IPS-18c (cell line): ENCODE measurements around the gene SLC39A9.
"Not testable (repeated sequence)": the region's sequence is repeated elsewhere in the genome, so short reads cannot be mapped to it uniquely, and the experiment has no call there.

ENCODE experiments used
- H3K4me3 ChIP-seq: 2 replicates; pipeline ENCODE4 v1.7.0; 2013; ENCODE audit warnings: low read depth, mild to moderate bottlenecking, low read length, moderate library complexity; ENCODE audit not compliant: insufficient read depth
- H3K9me3 ChIP-seq: one replicate; pipeline ENCODE4 v1.6.1; 2013; ENCODE audit warnings: mild to moderate bottlenecking, low read length, moderate library complexity; ENCODE audit not compliant: control insufficient read depth, insufficient read depth

The SLC39A9 gene

DNA sequence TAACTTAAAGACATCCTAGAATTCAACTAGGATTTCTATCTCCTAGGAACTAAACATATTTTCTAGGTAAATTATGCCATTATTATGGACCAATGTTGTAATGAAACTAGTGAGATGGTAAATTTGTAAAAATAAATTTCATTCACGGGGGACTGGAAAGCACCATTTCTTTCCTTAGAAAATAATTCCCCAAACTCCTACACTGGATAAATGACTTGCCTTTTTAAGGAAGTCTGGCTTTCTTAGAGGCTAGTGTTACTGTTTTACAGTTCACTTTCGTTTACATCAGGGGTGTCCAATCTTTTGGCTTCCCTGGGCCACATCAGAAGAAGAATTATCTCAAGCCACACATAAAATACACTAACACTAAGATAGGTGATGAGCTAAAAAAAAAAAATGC is 3.3 kb downstream of the SLC39A9 start:
- Histone ChIP-seq H3K4me3 (no peak overlapping the region), H3K9me3 (no peaks in the 10 kb centered on the region)

DNA sequence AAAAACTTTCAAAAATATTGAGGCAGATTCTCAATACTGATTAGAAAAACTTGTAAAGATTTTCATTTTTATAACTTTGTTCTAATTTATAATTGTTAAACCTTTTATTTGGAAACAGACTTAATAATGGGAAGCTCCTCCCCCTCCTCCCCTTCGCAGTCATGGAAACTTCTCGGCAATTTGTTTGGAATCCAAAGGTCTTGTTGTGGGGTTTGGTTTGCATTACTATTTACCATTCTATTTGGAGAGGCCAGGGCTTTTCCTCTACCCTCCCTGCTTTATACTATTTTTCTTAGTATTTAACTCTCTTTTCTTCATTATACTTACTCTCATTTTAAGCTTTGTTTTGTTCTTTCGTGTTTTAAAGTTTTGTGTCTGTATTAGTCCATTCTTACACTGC is 6.0 kb downstream of the SLC39A9 start:
- Histone ChIP-seq H3K9me3 (no peaks in the 10 kb centered on the region), H3K4me3 (no peak overlapping the region)

DNA sequence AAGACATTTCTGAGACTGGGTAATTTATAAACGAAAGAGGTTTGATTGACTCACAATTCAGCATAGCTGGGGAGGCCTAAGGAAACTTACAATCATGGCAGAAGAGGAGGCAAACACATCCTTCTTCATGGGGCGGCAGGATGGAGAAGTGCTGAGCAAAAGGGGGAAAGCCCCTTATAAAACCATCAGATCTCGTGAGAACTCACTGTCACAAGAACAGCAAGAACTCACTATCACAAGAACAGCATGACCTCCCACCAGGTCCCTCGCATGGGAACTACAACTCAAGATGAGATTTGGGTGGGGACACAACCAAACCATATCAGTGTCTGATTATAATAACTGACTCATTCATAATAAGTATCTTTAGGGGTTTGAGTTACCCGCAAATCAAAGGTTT is 6.4 kb downstream of the SLC39A9 start:
- Histone ChIP-seq H3K4me3 (no peak overlapping the region), H3K9me3 (no peaks in the 10 kb centered on the region)

DNA sequence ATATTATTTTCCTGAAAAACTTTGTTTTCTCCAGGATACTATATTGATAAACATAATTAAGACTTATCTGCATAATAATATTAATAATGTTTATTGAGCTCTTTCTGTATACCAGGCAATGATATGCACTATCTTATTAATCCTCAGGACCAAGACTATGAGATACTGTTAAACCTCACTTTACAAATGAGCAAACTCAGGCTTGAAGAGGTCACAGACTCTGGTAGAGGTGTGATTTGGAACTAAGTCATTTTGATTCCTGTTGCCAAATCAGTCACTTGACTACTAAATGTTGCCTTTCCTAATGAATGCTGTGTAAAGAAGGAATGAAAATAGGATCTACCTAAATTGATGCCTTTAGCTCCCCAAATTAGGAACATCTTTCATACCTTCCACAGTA is 7.3 kb downstream of the SLC39A9 start:
- Histone ChIP-seq H3K9me3 (no peaks in the 10 kb centered on the region), H3K4me3 (no peak overlapping the region)

DNA sequence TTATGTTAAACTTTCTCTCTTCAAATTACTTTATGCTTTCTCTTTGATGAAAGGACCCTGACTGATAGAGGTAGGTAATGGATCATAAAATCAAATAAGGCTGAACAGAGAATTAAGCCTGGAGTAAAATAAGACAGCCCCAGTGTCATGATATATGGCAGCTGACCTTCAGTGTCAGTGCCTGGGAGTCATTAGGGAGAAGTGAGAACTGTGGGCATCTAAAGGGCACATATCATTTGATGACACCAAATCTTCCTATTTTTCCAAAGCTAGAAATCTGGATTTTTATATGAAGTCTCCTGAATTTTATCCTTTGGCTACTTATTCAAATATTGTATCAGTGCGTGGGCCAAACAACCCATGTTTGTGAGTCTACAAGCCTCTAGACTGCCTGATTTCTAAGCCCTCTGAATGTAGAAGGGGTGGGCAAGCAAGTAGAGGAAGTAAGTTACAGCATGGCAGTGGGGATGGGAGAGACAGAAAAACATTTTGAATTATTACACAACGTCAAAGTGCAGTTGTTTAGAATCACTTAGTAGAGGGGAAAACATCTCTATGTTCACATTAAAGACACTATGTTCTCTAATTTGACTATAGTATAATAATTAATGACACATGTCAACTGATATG is 10.0 kb downstream of the SLC39A9 start:
- no peak overlapping the region for H3K4me3 ChIP-seq
- H3K9me3 ChIP-seq: no peaks in the 10 kb centered on the region

DNA sequence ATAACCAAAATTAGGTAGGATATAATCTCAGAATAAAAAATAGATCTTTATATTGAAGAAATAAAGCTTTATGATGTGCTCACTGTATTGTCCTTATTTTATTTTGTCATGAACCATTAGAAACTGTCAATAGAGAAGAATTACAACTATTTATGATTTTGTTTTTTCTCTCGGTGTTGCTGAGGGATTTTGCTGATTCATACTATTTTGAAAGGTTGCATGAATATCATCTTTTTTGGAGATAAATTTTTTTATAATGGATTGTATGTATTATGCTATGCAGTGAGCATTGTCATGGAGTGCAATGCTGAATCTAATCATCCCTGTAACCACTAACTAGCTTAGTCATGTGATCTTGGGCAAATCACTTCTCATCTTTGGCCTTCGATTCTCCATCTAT is 15.0 kb downstream of the SLC39A9 start:
- Histone ChIP-seq H3K9me3 (no peaks in the 10 kb centered on the region), H3K4me3 (no peak overlapping the region)

DNA sequence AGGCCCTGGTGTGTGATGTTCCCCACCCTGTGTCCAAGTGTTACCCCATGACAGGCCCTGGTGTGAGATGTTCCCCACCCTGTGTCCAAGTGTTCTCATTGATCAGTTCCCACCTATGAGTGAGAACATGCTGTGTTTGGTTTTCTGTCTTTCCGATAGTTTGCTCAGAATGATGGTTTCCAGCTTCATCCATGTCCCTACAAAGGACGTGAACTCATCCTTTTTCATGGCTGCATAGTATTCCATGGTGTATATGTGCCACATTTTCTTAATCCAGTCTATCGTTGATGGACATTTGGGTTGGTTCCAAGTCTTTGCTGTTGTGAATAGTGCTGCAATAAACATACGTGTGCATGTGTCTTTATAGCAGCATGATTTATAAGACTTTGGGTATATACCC is 17.6 kb downstream of the SLC39A9 start:
- H3K9me3 ChIP-seq, H3K4me3 ChIP-seq: not testable (repeated sequence)

DNA sequence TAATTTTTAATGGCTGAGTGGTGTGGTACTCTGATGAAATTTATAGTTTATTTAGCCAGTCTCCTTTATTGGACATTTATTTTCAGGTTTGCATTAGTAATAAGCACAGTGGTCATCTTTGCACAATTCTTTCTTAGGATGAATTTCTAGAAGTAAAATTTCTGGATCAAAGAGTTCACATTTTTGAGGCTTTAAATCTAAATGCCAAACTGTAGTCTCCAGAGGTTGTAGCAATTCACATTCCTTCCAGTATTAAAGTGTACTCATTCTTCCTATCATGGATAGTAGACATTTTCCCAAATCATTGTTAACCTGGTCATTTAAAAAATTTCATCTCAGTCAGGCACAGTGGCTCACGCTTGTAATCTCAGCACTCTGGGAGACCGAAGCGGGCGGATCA is 24.8 kb downstream of the SLC39A9 start:
- H3K9me3 ChIP-seq: peaks cover 8% of the 10 kb centered on the region
- no peak overlapping the region for H3K4me3 ChIP-seq

DNA sequence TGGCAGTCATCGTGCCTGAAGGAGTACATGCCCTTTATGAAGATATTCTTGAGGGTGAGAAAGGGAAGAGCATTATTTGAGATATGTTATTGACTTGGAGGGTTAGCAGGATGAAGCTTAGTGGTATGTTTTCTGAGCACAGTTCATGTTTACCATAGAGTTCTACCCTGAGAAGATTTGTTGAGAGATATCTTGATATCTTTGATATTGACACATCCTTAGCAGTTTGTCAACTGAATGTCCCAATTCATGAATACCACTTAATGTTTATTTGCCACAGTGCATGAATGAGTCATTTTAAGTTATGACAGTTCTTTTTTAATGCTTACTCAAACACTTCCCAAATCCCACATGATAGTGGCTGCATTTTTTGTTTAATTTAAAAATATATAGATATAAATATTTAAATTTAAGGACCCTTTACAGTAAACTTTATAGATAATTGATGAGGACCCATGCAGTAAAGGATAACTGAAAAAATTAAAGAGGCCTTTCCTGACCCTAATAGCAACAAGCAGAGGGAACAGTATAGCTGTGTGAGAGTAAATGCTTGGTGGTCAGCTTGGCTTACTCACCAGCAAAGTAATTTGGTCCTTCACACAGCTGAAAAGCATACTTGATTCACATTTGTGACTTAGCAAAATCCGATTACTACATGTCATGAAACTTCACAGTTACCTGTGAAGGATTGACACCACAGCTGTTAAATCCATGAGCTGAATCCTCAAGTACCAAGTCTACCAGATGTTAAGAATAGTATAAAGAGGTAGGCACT is 25.8 kb downstream of the SLC39A9 start:
- Histone ChIP-seq H3K4me3 (no peak overlapping the region), H3K9me3 (peaks cover 8% of the 10 kb centered on the region)

DNA sequence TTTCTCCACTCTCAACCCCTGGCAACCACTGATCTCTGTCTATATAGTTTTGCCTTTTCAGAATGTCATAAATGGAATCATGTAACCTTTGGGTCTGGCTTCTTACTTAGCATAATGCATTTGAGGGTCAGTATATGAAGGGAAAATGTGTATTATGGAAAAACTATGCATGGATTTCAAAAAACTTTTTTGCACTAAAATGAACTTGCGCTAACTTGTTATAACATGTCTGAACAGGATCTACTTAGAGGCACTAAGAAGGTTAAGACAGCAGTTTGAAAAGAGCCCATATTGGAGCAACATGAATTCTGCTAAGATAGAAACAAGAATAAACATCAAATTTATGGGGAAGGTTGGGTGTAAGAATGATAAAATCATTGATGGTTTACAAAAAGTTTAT is 29.1 kb downstream of the SLC39A9 start:
- H3K4me3 ChIP-seq: no peak overlapping the region

DNA sequence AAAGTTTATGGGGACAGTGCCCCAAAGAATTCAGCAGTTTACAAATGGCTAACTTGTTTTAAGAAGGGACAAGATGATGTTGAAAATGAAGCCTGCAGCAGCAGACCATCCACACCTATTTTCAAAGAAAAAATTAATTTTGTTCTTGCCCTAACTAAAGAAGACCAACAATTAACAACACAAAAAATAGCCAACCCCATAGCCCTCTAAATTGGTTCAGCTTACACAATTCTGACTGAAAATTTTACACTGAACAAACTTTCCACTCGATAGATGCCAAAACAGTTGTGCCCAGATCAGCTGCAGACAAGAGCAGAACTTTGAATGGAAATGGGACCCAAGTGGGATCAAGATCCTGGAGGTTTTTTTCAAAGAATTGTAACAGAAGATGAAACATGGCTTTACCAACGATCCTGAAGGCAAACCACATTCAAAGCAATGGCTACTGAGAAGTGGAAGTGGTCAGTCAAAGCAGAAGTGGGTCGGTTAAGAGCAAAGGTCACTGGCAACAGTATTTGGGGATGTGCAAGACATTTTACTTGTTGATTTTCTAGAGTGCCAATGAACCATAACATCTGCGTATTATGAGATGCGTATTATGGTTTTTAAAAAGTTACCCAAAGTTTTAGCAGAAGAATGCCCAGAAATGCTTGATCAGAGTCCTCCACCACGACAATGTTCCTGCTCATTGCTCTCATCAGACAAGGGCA is 30.0 kb downstream of the SLC39A9 start:
- H3K4me3 ChIP-seq: no peak overlapping the region
- no peaks in the 10 kb centered on the region for H3K9me3 ChIP-seq

More for the DNA sequence above, 29.1 kb downstream of the SLC39A9 start:
- H3K9me3 ChIP-seq: no peaks in the 10 kb centered on the region

DNA sequence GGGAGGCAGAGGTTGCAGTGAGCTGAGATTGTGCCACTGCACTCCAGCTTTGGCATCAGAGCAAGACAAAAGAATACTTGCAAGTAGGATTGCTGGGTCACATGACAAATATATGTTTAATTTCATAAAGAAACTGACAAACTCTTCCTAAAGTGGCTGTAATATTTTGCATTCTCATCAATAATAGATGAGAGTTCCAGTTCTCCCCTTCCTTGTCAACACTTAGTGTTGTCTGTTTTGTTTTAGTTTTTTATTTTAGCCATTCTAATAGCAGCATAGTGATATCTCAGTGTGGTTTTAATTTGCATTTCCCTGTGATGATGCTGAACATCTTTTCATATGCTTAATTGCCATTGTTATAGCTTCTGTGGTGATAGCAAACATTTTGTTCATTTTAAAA is 31.2 kb downstream of the SLC39A9 start:
- Histone ChIP-seq H3K4me3 (no peak overlapping the region), H3K9me3 (no peaks in the 10 kb centered on the region)

DNA sequence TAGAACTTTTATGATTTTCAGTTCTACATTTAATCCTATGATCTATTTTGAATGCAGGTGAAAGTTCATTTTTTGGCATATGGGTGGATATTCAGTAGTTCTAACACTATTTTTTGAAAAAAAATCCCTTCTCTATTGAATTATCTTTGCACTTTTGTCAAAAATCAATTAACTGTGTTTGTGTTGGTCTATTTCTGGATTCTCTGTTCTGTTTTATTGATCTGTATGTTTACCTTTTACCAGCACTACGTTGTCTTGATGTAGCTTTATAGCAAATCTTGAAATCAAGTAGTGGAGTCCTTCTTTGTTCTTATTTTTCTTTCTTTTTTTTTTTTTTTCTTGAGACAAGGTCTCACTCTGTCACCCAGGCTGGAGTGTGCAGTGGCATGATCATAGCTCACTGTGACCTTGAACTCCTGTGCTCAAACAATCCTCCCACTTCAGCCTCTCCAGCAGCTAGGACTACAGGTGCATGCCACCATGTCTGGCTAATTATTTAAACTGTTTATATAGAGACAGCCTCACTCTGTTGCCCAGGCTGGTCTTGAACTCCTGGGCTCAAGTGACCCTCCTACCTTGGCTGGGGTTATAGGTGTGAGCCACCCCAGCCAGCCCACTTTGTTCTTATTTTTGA is 31.9 kb downstream of the SLC39A9 start:
- H3K4me3 ChIP-seq: no peak overlapping the region
- no peaks in the 10 kb centered on the region for H3K9me3 ChIP-seq

DNA sequence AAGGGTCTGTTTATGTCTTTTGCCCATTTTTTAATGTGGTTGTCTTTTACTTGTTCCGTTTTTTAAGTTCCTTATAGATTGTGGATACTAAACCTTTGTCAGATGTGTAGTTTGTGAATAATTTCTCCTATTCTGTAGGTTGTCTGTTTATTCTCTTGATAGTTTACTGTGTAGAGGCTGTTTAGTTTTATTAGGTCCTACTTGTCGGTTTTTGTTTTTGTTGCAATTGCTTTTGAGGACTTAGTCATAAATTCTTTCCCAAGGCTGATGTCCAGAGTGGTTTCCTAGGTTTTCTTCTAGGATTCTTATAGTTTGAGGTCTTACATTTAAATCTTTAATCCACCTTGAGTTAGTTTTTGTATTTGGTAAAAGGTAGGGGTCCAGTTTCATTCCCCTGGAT is 33.9 kb downstream of the SLC39A9 start:
- Histone ChIP-seq H3K9me3 (no peaks in the 10 kb centered on the region), H3K4me3 (no peak overlapping the region)

DNA sequence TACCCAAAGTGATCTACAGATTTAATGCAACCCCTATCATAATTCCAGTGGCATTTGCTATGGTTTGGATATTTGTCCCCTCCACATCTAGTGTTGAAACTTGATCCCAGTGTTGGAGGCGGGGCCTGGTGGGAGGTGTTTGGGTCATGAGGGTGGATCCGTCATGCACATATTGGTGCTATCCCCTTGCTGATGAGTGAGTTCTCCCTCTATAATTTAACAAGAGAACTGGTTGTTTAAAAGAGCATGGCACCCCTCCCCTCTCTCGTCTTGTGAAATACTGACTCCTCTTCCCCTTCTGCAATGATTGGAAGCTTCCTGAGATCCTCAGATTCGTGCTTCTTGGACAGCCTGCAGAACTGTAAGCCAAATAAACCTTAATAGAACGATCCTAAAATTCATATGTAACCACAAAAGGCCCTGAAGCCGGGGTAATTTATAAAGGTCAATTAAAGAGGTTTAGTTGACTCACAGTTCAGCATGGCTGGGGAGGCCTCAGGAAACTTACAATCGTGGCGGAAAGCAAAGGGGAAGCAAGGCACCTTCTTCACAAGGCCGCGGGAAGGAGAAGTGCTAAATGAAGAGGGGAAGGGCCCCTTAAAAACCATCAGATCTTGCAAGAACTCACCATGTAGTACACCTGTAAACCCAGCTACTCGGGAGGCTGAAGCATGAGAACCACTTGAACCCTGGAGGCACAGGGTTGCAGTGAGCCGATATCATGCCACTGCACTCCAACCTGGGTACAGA is 41.2 kb downstream of the SLC39A9 start:
- H3K9me3 ChIP-seq: no peaks in the 10 kb centered on the region
- no peak overlapping the region for H3K4me3 ChIP-seq

DNA sequence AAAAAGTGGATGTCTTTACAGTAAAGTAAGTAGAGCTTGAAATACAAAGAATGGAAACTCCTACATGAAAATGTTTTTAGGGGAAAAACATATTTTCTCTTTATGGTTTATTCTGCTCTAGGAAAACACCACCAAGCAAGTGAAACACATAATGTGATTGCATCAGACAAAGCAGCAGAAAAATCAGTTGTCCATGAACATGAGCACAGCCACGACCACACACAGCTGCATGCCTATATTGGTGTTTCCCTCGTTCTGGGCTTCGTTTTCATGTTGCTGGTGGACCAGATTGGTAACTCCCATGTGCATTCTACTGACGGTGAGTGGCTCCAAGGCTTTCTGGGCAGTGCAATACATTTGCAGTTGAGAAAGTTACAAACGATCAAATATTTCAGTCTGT is 43.5 kb downstream of the SLC39A9 start:
- no peaks in the 10 kb centered on the region for H3K9me3 ChIP-seq
- no peak overlapping the region for H3K4me3 ChIP-seq

DNA sequence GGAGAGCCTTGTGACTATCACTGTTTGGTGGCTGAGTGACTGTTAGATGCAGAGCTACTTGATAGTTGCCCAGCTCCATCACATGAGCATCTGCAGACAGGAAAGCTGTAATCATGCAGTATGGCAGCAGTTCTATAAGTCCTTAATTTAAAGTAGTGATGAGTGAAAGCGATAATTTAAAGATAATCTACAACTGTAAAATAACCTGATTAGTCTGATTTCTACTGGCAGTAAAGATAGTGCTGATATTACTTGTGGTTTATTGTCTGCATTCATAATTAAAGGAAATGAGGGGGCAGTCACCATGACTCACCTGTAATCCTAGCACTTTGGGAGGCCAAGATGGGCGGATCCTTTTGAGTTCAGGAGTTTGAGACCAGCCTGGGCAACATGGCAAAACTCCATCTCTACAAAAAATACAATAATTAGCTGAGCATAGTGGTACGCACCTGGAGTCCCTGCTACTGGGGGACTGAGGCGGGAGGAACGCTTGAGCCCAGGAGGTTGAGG is 44.9 kb downstream of the SLC39A9 start:
- H3K4me3 ChIP-seq: no peak overlapping the region
- H3K9me3 ChIP-seq: no peaks in the 10 kb centered on the region
